T-helper 2 cell treated with Interferon-gamma antibody and Interleukin-4, amounts not matched to agents 5 μg/mL and 100 μg/mL, for 36 hours (primary cell): ENCODE data around the gene DCAF6.
"Not testable (repeated sequence)": the region's sequence is repeated elsewhere in the genome, so short reads cannot be mapped to it uniquely, and the experiment has no call there.

Experiments used
- DNase-seq: peaks from one replicate; pipeline ENCODE4 v3.0.0; 2021; ENCODE audit warnings: low spot score
- H3K27ac Mint-ChIP-seq: one replicate; pipeline ENCODE4 v1.8.0; 2021; ENCODE audit warnings: mild to moderate bottlenecking, mixed read lengths
- H3K27me3 Mint-ChIP-seq: one replicate; pipeline ENCODE4 v1.8.0; 2021; ENCODE audit warnings: low read depth, mixed read lengths
- H3K36me3 Mint-ChIP-seq: one replicate; pipeline ENCODE4 v1.8.0; 2021; ENCODE audit warnings: low read depth, mixed read lengths
- H3K4me1 Mint-ChIP-seq: one replicate; pipeline ENCODE4 v1.8.0; 2021; ENCODE audit warnings: low read depth, mixed read lengths
- H3K4me3 Mint-ChIP-seq: one replicate; pipeline ENCODE4 v1.8.0; 2022; ENCODE audit warnings: mild to moderate bottlenecking, moderate library complexity, mixed read lengths
- H3K9me3 Mint-ChIP-seq: one replicate; pipeline ENCODE4 v1.8.0; 2021; ENCODE audit warnings: mixed read lengths

The DCAF6 gene

GRCh38 chr1:167936068-167936929 lies at the start of gene DCAF6:
Gene DCAF6 (plus strand): TSS chr1:167936683. CDS start chr1:167936912, 229 bp downstream.
- Mint-ChIP-seq H3K9me3 (no peaks in the 10 kb centered on the region), H3K27me3 (no peaks in the 10 kb centered on the region), H3K36me3 (peaks cover 5% of the 10 kb centered on the region), H3K4me1 (peaks cover 26% of the 10 kb centered on the region), H3K4me3 (peak within 1 kb of the TSS; percentile 90), H3K27ac (peak within 1 kb of the TSS; percentile 97)
- DNase-seq: peak; percentile 97

- not testable (repeated sequence) for H3K36me3 Mint-ChIP-seq, H3K4me1 Mint-ChIP-seq, H3K4me3 Mint-ChIP-seq, DNase-seq, H3K9me3 Mint-ChIP-seq, H3K27me3 Mint-ChIP-seq, H3K27ac Mint-ChIP-seq
These were observed 49.3 kb upstream of the DCAF6 start for GRCh38 chr1:167887187-167887586.

GRCh38 chr1:167890400-167890799 lies 46.1 kb upstream of the DCAF6 start:
- Mint-ChIP-seq H3K4me3 (no peak overlapping the region), H3K36me3 (no peaks in the 10 kb centered on the region), H3K27me3 (peaks cover 8% of the 10 kb centered on the region), H3K9me3 (peaks cover 8% of the 10 kb centered on the region), H3K4me1 (no peaks in the 10 kb centered on the region), H3K27ac (no peak overlapping the region)
- DNase-seq: no peak

GRCh38 chr1:167893798-167894197 lies 42.7 kb upstream of the DCAF6 start:
- no peaks in the 10 kb centered on the region for H3K4me1 Mint-ChIP-seq
- no peaks in the 10 kb centered on the region for H3K36me3 Mint-ChIP-seq
- H3K27ac Mint-ChIP-seq: no peak overlapping the region
- H3K9me3 Mint-ChIP-seq: no peaks in the 10 kb centered on the region
- DNase-seq: no peak
- H3K4me3 Mint-ChIP-seq: no peak overlapping the region
- H3K27me3 Mint-ChIP-seq: peaks cover 4% of the 10 kb centered on the region

- Mint-ChIP-seq H3K27me3 (peaks cover 4% of the 10 kb centered on the region), H3K9me3 (no peaks in the 10 kb centered on the region), H3K36me3 (no peaks in the 10 kb centered on the region), H3K4me1 (no peaks in the 10 kb centered on the region), H3K4me3 (no peak overlapping the region), H3K27ac (no peak overlapping the region)
- DNase-seq: no peak
These were observed 37.8 kb upstream of the DCAF6 start for GRCh38 chr1:167898578-167899222.

- Mint-ChIP-seq H3K27me3 (peaks cover 1% of the 10 kb centered on the region), H3K27ac (no peak overlapping the region), H3K4me3 (no peak overlapping the region), H3K4me1 (no peaks in the 10 kb centered on the region), H3K9me3 (no peaks in the 10 kb centered on the region), H3K36me3 (no peaks in the 10 kb centered on the region)
- no peak for DNase-seq
These were observed 37.2 kb upstream of the DCAF6 start for GRCh38 chr1:167899253-167899681.

GRCh38 chr1:167900907-167901306 lies 35.6 kb upstream of the DCAF6 start:
- DNase-seq: no peak
- no peaks in the 10 kb centered on the region for H3K4me1 Mint-ChIP-seq
- no peaks in the 10 kb centered on the region for H3K9me3 Mint-ChIP-seq
- no peaks in the 10 kb centered on the region for H3K36me3 Mint-ChIP-seq
- H3K27ac Mint-ChIP-seq: no peak overlapping the region
- no peaks in the 10 kb centered on the region for H3K27me3 Mint-ChIP-seq
- no peak overlapping the region for H3K4me3 Mint-ChIP-seq

- Mint-ChIP-seq H3K27me3 (peaks cover 2% of the 10 kb centered on the region), H3K27ac (no peak overlapping the region), H3K4me1 (no peaks in the 10 kb centered on the region), H3K4me3 (no peak overlapping the region), H3K36me3 (no peaks in the 10 kb centered on the region), H3K9me3 (peaks cover 4% of the 10 kb centered on the region)
- no peak for DNase-seq
These were observed 31.8 kb upstream of the DCAF6 start for GRCh38 chr1:167904652-167905130.

GRCh38 chr1:167905182-167905581 lies 31.3 kb upstream of the DCAF6 start:
- Mint-ChIP-seq H3K27me3 (peaks cover 2% of the 10 kb centered on the region), H3K36me3 (peaks cover 1% of the 10 kb centered on the region), H3K4me1 (no peaks in the 10 kb centered on the region), H3K9me3 (peaks cover 8% of the 10 kb centered on the region), H3K27ac (no peak overlapping the region), H3K4me3 (no peak overlapping the region)
- DNase-seq: no peak

GRCh38 chr1:167905671-167906070 lies 30.8 kb upstream of the DCAF6 start:
- Mint-ChIP-seq H3K27ac (no peak overlapping the region), H3K4me1 (no peaks in the 10 kb centered on the region), H3K9me3 (peaks cover 10% of the 10 kb centered on the region), H3K36me3 (peaks cover 1% of the 10 kb centered on the region), H3K27me3 (peaks cover 2% of the 10 kb centered on the region), H3K4me3 (no peak overlapping the region)
- no peak for DNase-seq

- no peak for DNase-seq
- H3K36me3 Mint-ChIP-seq: peaks cover 1% of the 10 kb centered on the region
- H3K4me1 Mint-ChIP-seq: no peaks in the 10 kb centered on the region
- peaks cover 10% of the 10 kb centered on the region for H3K9me3 Mint-ChIP-seq
- no peak overlapping the region for H3K27ac Mint-ChIP-seq
- no peak overlapping the region for H3K4me3 Mint-ChIP-seq
- H3K27me3 Mint-ChIP-seq: peaks cover 2% of the 10 kb centered on the region
These were observed 26.7 kb upstream of the DCAF6 start for GRCh38 chr1:167909691-167910180.

GRCh38 chr1:167910530-167910929 lies 26.0 kb upstream of the DCAF6 start:
- Mint-ChIP-seq H3K27ac (no peak overlapping the region), H3K36me3 (peaks cover 1% of the 10 kb centered on the region), H3K27me3 (peaks cover 2% of the 10 kb centered on the region), H3K4me3 (no peak overlapping the region), H3K4me1 (no peaks in the 10 kb centered on the region), H3K9me3 (peaks cover 10% of the 10 kb centered on the region)
- no peak for DNase-seq

GRCh38 chr1:167911413-167911812 lies 25.1 kb upstream of the DCAF6 start:
- Mint-ChIP-seq H3K36me3 (peaks cover 3% of the 10 kb centered on the region), H3K4me3 (no peak overlapping the region), H3K9me3 (peaks cover 10% of the 10 kb centered on the region), H3K4me1 (no peaks in the 10 kb centered on the region), H3K27ac (no peak overlapping the region), H3K27me3 (peaks cover 2% of the 10 kb centered on the region)
- DNase-seq: no peak

- H3K4me3 Mint-ChIP-seq: no peak overlapping the region
- no peak overlapping the region for H3K27ac Mint-ChIP-seq
- no peak for DNase-seq
- H3K4me1 Mint-ChIP-seq: no peaks in the 10 kb centered on the region
- peaks cover 2% of the 10 kb centered on the region for H3K27me3 Mint-ChIP-seq
- H3K9me3 Mint-ChIP-seq: peaks cover 10% of the 10 kb centered on the region
- H3K36me3 Mint-ChIP-seq: peaks cover 7% of the 10 kb centered on the region
These were observed 24.2 kb upstream of the DCAF6 start for GRCh38 chr1:167912294-167912693.
